Left kidney (tissue), 8 donors: ENCODE data around the gene PAXX. TPM values are rescaled to one million over a fixed set of nuclear protein-coding genes. Genes with fewer than 3 reads are reported as not detected.

Source experiments
- DNase-seq: peaks from one replicate; pipeline ENCODE4 v3.0.0-alpha.2; 2013
- long read RNA-seq, 8 donors: transcript quantifications; one replicate each; lab custom pipeline, GENCODE V29; 2026
- polyA plus RNA-seq: library from polyadenylated mRNA; unstranded; fragments of 120-200 nt; gene quantifications from one replicate; pipeline ENCODE4 v1.2.1, GENCODE V29; 2013; ENCODE audit not compliant: insufficient read length

The PAXX gene, protein sequence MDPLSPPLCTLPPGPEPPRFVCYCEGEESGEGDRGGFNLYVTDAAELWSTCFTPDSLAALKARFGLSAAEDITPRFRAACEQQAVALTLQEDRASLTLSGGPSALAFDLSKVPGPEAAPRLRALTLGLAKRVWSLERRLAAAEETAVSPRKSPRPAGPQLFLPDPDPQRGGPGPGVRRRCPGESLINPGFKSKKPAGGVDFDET
- 23.3 TPM for polyA plus RNA-seq
- long read RNA-seq, donor 1, transcript PAXX-201 (7 exons, 812 nt): major isoform, 10 of 26 reads
- long read RNA-seq, donor 1, transcript PAXX-208 (5 exons, 1,077 nt): minor isoform, 9 of 26 reads
- long read RNA-seq, donor 1, partial matches to known transcripts: 5 of 26 reads
- long read RNA-seq, donor 1, other reads (novel, unspliced or antisense): 0 of 26 reads
- long read RNA-seq, donor 2, transcript PAXX-208 (5 exons, 1,077 nt): major isoform, 14 of 27 reads
- long read RNA-seq, donor 2, transcript PAXX-201 (7 exons, 812 nt): minor isoform, 10 of 27 reads
- long read RNA-seq, donor 2, partial matches to known transcripts: 0 of 27 reads
- long read RNA-seq, donor 2, other reads (novel, unspliced or antisense): 0 of 27 reads
- long read RNA-seq, donor 3, transcript PAXX-208 (5 exons, 1,077 nt): major isoform, 7 of 14 reads
- long read RNA-seq, donor 3, partial matches to known transcripts: 0 of 14 reads
- long read RNA-seq, donor 3, other reads (novel, unspliced or antisense): 0 of 14 reads
- long read RNA-seq, donor 4, partial matches to known transcripts: 0 of 5 reads
- long read RNA-seq, donor 4, other reads (novel, unspliced or antisense): 0 of 5 reads
- long read RNA-seq, donor 5, transcript PAXX-208 (5 exons, 1,077 nt): minor isoform, 16 of 60 reads
- long read RNA-seq, donor 5, transcript PAXX-202 (2 exons, 496 nt): minor isoform, 5 of 60 reads
- long read RNA-seq, donor 5, transcript PAXX-201 (7 exons, 812 nt): major isoform, 21 of 60 reads
- long read RNA-seq, donor 5, partial matches to known transcripts: 12 of 60 reads
- long read RNA-seq, donor 5, other reads (novel, unspliced or antisense): 5 of 60 reads
- long read RNA-seq, donor 6, transcript PAXX-201 (7 exons, 812 nt): major isoform, 15 of 25 reads
- long read RNA-seq, donor 6, transcript PAXX-208 (5 exons, 1,077 nt): minor isoform, 8 of 25 reads
- long read RNA-seq, donor 6, partial matches to known transcripts: 0 of 25 reads
- long read RNA-seq, donor 6, other reads (novel, unspliced or antisense): 0 of 25 reads
- long read RNA-seq, donor 7, transcript PAXX-208 (5 exons, 1,077 nt): minor isoform, 10 of 43 reads
- long read RNA-seq, donor 7, transcript PAXX-201 (7 exons, 812 nt): major isoform, 18 of 43 reads
- long read RNA-seq, donor 7, transcript PAXX-202 (2 exons, 496 nt): minor isoform, 6 of 43 reads
- long read RNA-seq, donor 7, partial matches to known transcripts: 0 of 43 reads
- long read RNA-seq, donor 7, other reads (novel, unspliced or antisense): 6 of 43 reads
- long read RNA-seq, donor 8, transcript PAXX-208 (5 exons, 1,077 nt): major isoform, 7 of 10 reads
- long read RNA-seq, donor 8, partial matches to known transcripts: 0 of 10 reads
- long read RNA-seq, donor 8, other reads (novel, unspliced or antisense): 0 of 10 reads

- peak; percentile 85 for DNase-seq
Observed at GRCh38 chr9:136991993-136992818, at the start of gene PAXX. TSS of gene PAXX (plus strand) at chr9:136992422. CDS start at chr9:136992444, 22 bp downstream.

GRCh38 chr9:136942881-136943230, 49.4 kb upstream of the PAXX start:
- DNase-seq: no peak

DNA sequence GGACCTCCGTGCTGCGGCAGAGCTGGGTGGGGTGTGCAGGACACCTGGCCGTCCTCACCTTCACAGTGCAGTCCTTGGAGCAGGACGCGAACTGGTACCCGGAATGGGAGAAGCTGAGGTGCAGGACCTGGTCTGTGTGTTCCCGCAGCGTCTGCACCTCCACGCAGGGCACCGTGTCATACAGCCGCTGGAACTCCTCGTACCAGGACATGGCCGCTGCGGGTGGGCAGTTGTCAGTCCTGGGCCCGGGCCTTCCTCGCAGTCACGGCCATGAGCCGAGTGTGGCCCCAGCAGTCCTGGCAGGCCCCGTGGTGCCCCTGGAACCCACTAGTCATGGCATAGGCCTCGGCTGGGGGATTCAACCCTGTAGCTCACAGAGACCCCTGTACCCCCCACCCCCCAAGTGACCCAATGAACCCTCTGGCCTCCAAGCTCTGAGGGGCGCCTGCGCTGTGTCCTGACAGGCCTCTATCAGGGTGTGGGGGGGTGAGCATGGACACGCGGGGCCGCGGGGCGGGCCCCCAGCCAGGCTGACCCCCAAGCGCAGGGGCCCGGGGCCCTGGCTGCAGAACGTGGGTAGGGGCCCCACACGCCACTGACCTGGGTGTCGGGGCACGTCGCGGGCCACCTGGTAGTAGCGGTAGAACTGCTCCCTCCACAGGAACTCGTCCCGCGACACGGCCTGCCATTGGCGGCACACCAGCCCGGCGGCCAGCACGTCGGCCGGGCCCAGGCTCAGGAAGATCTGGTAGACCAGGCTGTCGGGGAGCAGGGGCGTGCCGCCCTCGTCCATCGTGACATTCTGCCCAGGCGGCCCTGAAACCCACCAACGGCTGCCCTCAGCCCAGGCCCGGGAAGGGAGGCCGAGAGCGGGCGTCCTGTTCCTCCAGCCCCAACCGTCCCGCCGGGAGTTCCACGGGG, 48.7 kb upstream of the PAXX start:
- DNase-seq: no peak

DNA sequence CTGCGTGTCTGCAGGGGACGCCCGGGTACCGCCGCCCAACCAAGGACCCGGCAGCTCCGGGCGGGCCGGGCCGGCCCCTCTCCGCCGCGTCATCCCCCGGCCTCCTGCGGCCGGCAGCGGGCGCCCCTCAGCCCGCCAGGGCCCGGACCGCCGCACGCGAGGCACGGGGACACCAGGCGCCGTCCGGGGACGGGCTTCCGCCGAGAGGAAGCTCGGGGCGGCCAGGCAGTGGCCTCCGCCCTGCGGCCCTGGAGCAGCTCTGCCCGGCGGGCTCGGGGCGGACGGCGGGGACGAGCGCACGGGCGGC, 48.1 kb upstream of the PAXX start:
- DNase-seq: no peak

DNA sequence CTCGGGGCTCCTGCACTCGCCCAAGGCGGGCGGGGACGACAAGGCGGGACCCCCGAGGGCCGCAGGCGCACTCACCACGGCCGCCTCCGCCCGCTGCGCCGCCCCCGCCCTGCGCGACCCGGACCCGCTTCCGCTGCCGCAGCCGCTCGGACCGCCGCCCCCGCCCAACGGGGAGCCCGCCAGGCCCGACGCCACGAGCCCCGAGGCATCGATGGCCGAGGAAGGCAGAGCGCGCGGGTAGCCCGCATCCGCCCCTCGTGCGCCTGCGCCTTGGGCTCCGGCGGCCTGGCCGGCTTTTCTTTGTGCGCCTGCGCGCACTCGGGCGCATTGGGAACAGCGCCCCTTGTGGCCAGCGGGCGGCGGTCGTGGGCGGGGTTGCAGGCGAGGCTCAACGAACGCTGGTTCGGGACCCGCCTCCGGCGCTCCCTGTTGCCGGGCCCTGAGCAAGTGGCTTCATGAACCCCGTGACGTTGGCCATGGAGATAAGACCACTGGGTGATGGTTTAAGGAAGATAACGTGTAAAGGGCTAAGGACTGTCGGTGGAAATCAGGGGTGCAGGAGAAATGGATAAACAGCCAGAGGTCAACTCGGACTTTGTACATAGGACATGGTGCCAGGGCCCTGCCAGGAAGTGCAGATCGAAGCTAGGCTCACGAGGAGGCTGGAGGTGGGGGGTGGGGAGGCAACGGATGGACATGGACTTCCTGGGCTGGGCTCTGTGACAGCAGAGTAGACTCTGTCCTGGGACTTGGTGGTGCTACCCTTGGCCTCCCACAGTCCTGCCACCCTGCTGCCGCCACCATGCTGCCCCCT, 47.5 kb upstream of the PAXX start, which contains the start of the genes C8G and FBXW5:
C8G (plus strand) TSS at position 725 of the 814 bp plus-strand sequence; CDS start at position 803, 78 bp downstream.
FBXW5 (minus strand) TSS at position 220 of the 814 bp plus-strand sequence. CDS start 655 bp downstream, outside the sequence.
- peak; percentile 94 for DNase-seq

GRCh38 chr9:136945333-136946227, 46.6 kb upstream of the PAXX start:
- DNase-seq: no peak

GRCh38 chr9:136946228-136947027, 45.8 kb upstream of the PAXX start:
- DNase-seq: no peak

- no peak for DNase-seq
Observed at GRCh38 chr9:136947028-136947891, 45.0 kb upstream of the PAXX start.

DNA sequence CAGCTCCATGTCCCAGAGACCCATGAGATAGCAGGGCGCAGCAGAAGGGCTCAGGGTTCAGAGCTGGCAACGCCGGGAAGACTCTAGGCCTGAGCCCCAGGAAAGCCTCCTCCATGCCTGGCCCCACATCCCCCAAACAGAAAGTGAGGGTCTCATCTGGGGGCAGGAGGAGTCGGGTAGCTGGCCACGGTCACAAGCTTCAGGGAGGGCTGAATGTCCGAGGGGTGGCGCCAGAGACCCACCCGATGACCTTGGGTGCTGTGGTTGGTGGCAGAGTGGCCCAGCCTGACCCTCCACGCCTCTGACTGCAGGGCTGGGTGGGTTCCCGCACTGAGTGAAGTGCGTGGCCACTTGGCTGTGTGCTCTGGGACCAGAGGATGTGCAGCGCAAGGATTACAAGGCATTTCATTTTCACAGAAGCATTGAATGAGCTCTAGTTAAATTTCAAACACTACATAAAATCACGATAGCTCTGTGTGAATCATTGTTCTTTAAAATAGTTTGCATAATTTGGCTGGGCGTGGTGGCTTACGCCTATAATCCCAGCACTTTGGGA, 44.2 kb upstream of the PAXX start:
- no peak for DNase-seq

- DNase-seq: no peak
Observed at GRCh38 chr9:136949239-136949816, 42.9 kb upstream of the PAXX start.

- DNase-seq: peak; percentile 91
Observed at GRCh38 chr9:136949817-136950655, 42.2 kb upstream of the PAXX start.

GRCh38 chr9:136950656-136951276, 41.5 kb upstream of the PAXX start:
- no peak for DNase-seq
